ENCODE measurements around the gene NCKAP5.

DNA sequence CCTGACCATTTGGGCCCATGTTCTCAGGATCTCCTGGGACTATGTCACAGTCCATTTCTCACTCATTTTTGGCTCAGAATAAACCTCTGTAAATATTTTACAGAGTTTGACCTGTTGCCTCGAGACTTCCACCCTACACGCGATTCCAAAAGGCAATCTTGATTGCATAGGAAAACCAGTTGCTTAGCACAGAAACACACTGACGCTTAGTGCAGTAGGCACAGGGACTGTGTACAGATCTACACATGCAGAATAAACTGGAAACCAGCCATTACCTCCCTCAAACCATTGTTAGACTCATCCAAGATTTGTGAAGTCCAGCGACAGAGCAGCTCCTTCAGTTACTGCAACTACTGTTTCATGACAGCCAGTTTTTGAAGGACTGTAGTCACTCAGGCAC lies 73.0 kb downstream of the NCKAP5 start:
- TF ChIP-seq, protein P1, sequence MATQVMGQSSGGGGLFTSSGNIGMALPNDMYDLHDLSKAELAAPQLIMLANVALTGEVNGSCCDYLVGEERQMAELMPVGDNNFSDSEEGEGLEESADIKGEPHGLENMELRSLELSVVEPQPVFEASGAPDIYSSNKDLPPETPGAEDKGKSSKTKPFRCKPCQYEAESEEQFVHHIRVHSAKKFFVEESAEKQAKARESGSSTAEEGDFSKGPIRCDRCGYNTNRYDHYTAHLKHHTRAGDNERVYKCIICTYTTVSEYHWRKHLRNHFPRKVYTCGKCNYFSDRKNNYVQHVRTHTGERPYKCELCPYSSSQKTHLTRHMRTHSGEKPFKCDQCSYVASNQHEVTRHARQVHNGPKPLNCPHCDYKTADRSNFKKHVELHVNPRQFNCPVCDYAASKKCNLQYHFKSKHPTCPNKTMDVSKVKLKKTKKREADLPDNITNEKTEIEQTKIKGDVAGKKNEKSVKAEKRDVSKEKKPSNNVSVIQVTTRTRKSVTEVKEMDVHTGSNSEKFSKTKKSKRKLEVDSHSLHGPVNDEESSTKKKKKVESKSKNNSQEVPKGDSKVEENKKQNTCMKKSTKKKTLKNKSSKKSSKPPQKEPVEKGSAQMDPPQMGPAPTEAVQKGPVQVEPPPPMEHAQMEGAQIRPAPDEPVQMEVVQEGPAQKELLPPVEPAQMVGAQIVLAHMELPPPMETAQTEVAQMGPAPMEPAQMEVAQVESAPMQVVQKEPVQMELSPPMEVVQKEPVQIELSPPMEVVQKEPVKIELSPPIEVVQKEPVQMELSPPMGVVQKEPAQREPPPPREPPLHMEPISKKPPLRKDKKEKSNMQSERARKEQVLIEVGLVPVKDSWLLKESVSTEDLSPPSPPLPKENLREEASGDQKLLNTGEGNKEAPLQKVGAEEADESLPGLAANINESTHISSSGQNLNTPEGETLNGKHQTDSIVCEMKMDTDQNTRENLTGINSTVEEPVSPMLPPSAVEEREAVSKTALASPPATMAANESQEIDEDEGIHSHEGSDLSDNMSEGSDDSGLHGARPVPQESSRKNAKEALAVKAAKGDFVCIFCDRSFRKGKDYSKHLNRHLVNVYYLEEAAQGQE (IDR thresholded peaks at IDR 0.05; ENCODE audit: insufficient read depth in 1 of 2, low read depth in 2 of 2, low read length in 2 of 2) = no peak
- TF ChIP-seq POLR2AphosphoS5 (IDR thresholded peaks at IDR 0.05; ENCODE audit: low read depth, low read length) (no peak), SIN3A (IDR thresholded peaks at IDR 0.05; ENCODE audit: borderline replicate concordance, insufficient read depth, low read length) (no peak), TAF1 (IDR thresholded peaks at IDR 0.05; ENCODE audit: borderline replicate concordance, insufficient read depth, low read length) (no peak)

Measured in PFSK-1 (cell line).